Fibroblast of mammary gland (primary cell): ENCODE measurements around the gene RHD.
A peak's percentile ranks its signal among the peaks of the same experiment; 100 is the strongest.
"Not testable (repeated sequence)": the region's sequence is repeated elsewhere in the genome, so short reads cannot be mapped to it uniquely, and the experiment has no call there.

Experiments used
- DNase-seq: peaks from one replicate; pipeline ENCODE4 v3.0.0-alpha.2; 2010; ENCODE audit warnings: low read depth
- H3K4me3 ChIP-seq: 2 replicates; pipeline ENCODE4 v1.5.1; 2011; ENCODE audit warnings: low read depth, mild to moderate bottlenecking, low read length, moderate library complexity; ENCODE audit not compliant: control insufficient read depth
- TF ChIP-seq, protein P1 (sequence below): conservative IDR thresholded peaks from 2 replicates; pipeline ENCODE4 v1.5.1; 2011; ENCODE audit warnings: low read depth, low read length, inconsistent platforms; ENCODE audit not compliant: control insufficient read depth, insufficient read depth

The RHD gene

GRCh38 chr1:25268143-25268760 lies 4.1 kb upstream of the RHD start:
- DNase-seq = not testable (repeated sequence)
- peak overlapping the region; percentile 29 for H3K4me3 ChIP-seq

DNA sequence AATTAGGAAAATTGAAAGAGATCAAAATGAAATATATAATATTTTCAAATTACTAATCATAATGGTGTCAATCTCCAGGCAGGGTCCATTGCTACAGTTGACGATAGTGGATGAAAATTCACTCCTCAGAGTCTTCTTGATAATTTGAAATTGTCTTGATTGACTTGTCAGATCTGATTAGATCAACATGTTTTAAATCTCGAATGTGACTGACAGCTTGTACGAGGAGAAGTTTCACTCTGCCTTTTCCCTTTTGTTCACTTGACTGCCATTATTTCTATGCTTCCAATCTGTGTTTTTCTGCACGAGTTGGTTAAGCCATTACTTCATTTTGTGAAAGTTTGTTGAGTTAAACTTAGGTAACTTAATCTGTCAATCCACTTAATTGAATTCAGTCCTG lies 3.3 kb downstream of the RHD start:
- DNase-seq, H3K4me3 ChIP-seq: not testable (repeated sequence)

DNA sequence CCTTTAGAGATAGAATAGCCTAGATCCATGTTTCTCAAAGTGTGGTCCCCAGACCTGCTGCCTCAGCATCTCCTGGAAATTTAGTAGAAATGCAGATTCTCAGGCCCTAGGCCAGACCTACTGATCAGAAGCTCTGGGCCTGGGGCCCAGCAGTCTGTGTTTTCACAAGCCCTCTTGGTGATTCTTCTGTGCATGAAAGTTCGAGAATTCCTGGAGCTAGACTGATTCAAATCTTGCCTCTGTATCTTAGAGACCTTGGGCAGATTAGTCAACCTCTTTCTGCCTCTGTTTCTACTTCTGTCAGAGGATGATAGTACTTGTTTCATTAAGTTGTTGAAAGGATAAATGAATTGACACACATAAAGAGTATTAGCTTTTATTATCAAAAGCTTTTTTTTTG lies 5.0 kb downstream of the RHD start:
- H3K4me3 ChIP-seq, DNase-seq: not testable (repeated sequence)

DNA sequence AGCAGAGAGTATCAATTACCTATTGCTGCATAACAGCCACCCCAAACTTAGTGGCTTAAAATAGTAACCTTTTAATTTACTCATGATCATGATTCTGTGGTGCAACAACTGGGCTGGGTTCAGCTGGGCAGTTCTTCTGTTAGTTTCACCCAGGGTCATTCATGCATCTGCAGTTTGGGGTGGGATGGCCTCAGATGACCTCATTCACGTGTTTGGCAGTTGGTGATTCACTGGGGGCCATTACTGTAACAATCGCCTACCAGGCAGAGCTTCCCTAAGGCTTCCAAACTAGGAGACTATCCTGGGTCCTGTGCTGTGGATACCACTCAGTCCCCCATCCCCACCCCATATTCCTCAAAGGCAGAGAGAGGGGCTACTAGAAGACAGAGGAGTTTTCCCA lies 6.0 kb downstream of the RHD start:
- peak; percentile 20 for DNase-seq
- not testable (repeated sequence) for H3K4me3 ChIP-seq

DNA sequence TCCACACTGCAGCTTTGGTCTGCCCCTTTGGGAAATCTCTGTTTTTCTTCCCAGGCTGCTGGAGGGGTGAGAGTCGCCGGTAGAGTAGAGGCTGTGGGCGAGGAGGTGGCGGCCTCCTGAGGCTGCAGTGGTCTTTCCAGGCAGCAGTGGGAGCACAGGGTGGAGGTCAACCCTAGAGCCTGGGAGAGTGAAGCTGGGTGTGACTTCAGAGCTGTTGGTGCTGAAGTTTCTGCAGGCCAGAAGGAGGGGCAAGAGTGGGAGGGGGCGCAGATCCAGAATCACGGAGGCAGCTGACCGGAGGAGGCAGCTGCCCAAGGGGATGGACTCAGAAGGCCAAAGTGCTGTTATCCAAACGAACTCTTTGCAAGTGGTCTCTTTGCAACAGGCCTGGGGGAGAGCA lies 6.5 kb downstream of the RHD start:
- H3K4me3 ChIP-seq = not testable (repeated sequence)

GRCh38 chr1:25279693-25280111 lies 7.4 kb downstream of the RHD start:
- H3K4me3 ChIP-seq, DNase-seq: not testable (repeated sequence)

More for the DNA sequence above, 6.5 kb downstream of the RHD start:
- not testable (repeated sequence) for DNase-seq

- not testable (repeated sequence) for H3K4me3 ChIP-seq, DNase-seq
Observed at GRCh38 chr1:25285862-25286261, 13.6 kb downstream of the RHD start.

GRCh38 chr1:25287164-25287563 lies 14.9 kb downstream of the RHD start:
- DNase-seq, H3K4me3 ChIP-seq: not testable (repeated sequence)

DNA sequence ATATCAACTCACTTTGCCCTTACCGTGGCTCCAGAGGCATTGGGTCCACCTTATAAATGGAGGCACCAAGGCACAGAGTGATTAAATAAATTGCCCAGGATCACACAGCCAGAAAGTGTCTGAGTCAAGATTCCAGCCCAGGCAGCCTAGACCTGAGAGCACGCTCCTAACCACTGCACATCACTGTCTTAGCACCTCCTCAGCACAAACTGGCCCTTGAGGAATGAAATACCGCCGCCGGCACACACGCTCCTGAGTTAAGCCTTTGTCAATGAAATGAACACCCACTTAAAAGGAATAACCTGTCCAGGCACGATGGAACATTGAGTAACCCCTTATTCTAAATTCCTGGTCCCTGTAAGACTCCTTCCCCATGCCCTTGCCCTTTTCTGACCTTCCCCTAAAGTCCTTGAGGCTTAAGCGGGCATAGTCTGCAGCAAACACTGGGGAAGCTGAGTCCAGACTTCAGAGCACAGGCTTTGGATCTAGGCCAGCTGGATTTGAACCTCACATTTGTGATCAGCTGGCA lies 16.3 kb downstream of the RHD start:
- not testable (repeated sequence) for H3K4me3 ChIP-seq, DNase-seq

GRCh38 chr1:25290043-25290442 lies 17.7 kb downstream of the RHD start:
- DNase-seq, H3K4me3 ChIP-seq: not testable (repeated sequence)
- TF ChIP-seq, protein P1, sequence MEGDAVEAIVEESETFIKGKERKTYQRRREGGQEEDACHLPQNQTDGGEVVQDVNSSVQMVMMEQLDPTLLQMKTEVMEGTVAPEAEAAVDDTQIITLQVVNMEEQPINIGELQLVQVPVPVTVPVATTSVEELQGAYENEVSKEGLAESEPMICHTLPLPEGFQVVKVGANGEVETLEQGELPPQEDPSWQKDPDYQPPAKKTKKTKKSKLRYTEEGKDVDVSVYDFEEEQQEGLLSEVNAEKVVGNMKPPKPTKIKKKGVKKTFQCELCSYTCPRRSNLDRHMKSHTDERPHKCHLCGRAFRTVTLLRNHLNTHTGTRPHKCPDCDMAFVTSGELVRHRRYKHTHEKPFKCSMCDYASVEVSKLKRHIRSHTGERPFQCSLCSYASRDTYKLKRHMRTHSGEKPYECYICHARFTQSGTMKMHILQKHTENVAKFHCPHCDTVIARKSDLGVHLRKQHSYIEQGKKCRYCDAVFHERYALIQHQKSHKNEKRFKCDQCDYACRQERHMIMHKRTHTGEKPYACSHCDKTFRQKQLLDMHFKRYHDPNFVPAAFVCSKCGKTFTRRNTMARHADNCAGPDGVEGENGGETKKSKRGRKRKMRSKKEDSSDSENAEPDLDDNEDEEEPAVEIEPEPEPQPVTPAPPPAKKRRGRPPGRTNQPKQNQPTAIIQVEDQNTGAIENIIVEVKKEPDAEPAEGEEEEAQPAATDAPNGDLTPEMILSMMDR = peak; percentile 4

- not testable (repeated sequence) for H3K4me3 ChIP-seq, DNase-seq
Observed at GRCh38 chr1:25293426-25293825, 21.1 kb downstream of the RHD start.

DNA sequence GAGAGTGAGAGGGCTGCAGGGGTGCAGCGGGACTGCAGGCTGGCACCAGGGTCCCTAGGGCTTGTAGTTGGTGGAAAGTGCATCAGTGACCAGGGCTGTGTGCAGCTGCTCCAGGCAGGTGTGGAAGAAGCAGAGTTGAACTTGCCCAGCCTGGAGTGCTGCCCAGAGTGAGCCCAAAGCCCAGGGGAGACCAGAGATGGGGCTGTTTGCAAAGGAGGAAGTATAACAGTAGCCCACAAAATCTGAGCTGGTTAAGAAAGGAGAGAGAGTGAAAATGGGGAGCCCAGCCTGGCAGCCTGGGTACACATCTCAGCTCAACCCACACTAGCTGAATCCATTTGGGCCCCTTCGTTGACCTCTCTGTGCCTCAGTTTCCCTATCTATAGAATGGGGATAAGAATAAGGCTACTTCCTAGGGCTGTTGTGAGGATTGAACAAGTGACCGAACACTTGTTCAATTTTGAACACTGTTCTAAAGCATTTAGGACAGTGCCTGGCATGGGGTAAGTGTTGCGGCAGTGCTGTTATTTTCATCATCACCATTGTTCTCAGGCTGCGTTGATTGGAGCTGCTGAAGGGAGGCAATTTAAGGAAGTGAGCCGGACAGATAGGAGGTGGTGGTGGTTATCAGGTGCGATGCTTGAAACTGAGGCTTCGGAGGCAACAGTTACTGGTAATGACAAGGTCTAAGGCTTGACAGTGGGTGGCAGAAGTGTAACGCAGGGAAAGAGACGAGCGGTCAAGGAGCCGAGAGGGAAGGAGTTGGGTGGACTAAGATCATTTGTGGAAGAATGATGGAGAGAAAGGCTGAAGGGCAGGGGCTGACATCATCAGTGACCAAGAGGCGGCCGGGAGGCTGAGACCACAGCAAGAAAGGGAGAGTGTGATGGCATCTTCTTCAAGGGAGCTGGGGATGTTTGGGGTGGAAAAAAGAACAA lies 22.8 kb downstream of the RHD start:
- DNase-seq = peak; percentile 20
- not testable (repeated sequence) for H3K4me3 ChIP-seq

- not testable (repeated sequence) for H3K4me3 ChIP-seq, DNase-seq
Observed at GRCh38 chr1:25296501-25296900, 24.2 kb downstream of the RHD start.

- not testable (repeated sequence) for H3K4me3 ChIP-seq, DNase-seq
Observed at GRCh38 chr1:25300729-25301128, 28.4 kb downstream of the RHD start.

DNA sequence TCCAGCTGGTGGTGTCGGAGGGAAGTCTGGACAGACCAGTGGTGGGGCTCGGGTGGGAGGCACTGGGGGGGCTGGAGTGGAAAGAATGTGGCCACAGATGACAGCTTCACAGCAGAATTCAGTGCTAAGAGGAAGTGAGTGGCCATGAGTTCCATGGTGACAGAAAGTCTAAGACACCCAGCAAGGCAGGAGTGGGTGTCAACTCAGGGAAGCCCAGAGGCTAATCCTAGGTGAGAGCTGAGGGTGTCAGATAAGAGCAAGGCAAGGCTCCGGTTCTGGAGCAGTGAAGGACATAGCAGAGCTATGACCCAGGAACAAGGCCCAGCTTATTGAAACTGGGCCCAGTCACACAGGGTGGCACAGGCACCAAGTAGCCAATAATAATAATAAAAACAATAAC lies 30.0 kb downstream of the RHD start:
- not testable (repeated sequence) for DNase-seq, H3K4me3 ChIP-seq

DNA sequence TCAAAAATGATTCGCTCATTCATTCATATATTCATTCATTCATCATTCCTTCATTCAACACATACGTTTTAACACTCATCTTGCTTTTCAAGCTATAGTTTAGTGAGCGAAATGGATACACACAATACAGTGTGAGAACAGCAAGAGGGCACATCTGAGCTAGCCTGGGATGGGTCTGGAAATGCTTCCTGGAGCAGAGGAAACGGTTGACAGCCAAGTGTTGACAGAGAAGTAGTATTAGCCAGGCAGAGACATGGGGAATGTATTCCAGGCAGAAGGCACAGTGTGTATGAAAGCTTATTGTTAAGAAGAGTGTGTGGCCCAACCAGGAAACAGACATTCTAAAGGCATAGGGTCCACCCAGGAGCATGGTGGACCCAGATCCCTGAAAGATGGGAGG lies 32.6 kb downstream of the RHD start:
- DNase-seq, H3K4me3 ChIP-seq: not testable (repeated sequence)

- H3K4me3 ChIP-seq, DNase-seq: not testable (repeated sequence)
Observed at GRCh38 chr1:25308168-25308567, 35.9 kb downstream of the RHD start.

- not testable (repeated sequence) for H3K4me3 ChIP-seq
- peak; percentile 95 for DNase-seq
Observed at GRCh38 chr1:25309085-25309484, 36.8 kb downstream of the RHD start.
